NCI-H345 (cell line): ENCODE data around the gene COL15A1.
A peak's percentile ranks its signal among the peaks of the same experiment; 100 is the strongest.

Experiments used
- DNase-seq: peaks from one replicate; lab custom pipeline; 2025; lab: John Stamatoyannopoulos, UW

COL15A1 gene

DNA sequence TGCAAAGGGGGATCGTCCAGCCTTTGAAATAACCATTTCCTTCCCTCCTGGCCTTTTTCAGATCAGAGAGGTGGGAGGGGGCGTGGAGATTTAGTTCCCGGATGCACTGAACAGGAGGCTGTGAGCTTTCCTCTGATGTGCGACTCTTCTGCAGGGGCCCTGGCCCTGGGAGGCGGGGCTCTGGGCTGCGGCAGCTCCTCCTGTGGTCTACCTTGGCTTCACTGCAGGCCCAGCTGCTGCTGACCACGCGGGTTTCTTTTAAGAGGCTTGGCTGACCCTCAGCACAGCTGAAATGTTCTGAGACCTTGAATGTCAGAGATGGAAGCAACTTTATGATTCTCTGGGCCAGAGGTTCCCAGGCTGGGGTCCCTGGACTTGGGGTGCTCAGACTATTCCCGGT, 27.0 kb upstream of the COL15A1 start:
- DNase-seq, result no peak

DNA sequence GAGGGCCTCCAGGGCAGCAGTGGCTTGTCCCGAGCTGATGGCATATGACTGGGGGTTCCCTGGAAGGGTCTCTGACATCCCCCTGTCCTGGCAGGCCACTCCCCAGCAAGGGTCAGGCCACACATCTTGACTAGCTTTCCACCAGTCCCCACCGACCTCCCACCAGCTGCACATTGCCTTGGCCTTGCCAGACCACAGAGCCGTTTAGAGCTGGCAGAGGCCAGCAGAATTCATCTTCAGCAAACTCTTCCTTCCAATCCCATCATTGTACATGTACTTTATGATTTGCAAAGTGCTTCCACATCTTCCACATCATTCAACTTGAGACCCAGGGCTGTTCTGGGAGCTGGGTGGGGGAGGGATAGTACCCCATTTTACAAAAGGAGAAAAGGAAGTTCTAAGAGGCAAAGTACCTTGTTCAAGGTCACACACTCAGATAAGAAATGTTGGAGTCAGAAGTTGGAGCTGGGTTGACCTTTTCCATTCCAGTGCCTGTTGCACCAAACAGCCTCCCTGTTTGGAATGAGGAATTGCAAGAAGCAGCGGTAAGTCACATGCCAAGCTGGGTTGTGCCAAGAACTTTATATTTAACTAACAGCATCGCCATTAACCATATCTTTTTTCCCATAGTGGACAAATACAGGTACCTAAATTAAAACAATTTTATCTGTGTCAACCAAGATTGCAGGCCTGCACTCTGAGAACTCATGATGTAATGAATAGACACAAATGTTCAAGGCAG, 25.8 kb upstream of the COL15A1 start:
- DNase-seq, result no peak

DNA sequence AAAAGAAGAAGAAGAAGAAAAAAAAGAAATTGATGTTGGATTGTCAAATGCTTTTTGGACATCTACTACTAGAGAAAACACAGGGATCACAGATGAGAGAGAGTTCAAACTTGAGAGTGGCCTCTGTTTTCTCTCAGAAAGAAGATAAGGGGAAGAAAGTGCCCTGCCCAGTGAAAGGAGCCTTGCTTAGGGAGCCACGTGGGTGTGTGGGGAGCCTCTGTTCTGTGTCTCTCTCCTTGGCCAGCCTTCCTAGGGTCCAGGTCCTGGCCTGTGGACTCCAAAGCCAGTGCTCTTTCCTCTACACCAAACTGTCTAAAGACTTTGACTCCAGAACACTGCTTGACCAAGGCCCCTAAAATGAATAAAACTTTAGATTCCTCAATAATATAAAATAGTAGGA, 22.0 kb upstream of the COL15A1 start:
- DNase-seq, result no peak

DNA sequence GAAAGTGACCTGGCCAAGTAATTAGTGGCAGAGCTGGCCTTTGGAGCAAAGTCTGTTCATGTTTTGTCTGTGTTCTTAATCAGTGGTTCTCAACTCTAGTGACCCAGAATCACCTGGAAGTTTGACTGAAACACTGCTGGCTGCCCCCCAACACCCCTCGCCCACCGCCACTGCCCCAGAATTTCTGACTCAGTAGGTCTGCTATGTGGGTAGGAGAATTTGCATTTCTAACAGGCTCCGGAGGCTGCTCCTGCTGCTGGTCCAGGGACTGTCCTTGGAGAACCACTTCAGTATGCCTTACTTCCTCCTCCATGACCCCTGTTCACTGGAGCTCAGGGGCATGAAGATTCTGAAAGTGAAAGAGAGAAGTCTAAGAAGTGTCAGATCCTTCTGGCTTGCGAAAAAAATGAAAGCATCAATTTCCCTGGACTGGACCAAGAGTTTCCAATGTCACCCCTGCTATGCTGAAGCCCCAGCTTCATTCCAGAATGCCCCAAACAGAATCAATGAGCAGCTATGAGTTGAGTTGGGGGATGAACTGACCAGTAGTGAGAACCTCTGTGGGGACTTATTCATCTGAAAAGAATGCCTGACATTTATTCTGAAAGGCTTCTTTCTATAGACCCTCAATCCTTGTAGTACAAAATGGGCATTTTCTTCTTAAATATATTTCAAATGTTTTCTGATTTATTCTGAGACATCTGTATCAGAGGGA, 20.8 kb upstream of the COL15A1 start:
- no peak for DNase-seq

DNA sequence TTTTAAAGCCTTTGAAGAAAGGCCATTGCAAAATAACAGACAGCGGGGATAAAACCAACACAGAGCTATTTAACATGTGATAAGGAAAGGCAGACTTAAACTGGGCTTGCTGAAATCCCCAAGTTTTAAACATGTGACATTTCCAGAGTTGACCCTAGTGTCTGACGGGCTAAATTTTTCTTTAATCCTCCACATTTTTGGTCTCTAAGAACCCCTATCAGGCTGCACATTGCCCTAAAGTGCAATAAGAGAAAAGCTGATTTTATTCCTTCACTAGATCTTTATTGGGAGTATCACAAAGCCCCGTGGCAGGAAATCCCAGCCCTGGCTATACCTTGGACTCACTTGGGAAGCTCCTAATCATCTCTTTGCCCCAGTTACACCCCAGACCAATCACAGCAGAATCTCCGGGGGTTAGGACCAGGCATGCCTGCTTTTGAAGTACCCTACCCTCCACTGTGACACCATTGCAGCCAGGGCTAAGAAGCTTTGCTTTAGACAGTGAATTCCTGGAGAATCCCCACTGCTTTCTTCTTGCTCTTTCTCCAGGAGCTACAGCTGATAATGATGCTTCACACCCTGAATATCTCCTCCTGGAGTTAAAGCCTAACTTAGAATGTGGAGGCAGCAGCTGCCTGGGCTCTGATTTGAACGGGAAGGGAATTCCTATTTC, 20.1 kb upstream of the COL15A1 start:
- DNase-seq, result no peak

DNA sequence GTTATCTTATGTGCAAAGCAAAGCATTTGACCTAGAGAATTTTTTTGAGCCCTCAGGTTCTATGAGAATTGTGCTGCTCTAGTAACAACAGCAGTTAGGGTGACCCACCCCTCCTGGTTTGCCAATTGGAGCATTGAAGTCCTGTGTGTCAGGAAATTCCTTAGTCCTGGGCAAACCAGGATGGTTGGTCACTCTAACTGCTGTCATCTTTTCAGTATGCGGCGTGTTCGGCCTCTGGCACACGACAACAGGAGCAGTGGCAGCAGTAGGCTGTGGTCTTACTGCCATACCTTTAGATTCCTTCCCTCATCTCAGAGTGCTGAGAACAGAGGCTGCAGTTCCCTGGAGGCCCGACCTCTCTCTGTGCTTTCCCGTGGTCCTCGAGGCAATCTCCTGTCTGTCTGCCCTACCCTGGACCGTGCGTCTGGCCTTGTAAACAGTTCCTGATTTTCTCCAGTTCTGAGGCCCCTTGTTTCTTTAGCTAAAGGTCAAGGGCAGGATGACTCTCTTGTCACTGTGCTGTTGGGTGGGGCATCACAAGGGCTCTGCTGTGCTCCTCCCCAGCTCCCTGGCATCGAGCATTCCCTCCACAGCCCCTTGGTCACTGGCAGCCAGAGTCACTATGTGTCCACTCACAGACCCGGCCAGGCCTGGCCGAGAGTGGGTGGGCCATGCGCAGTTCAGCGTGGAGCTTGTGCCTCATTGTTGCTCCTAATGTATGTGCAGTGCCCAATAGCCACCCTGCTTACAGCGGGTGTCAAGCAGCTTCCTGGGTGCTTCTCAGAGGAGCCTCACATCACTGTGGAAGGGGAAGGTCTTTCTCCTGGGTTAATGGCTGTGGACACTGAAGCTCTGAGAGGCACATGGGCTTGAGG, 18.5 kb upstream of the COL15A1 start:
- DNase-seq, result no peak

DNA sequence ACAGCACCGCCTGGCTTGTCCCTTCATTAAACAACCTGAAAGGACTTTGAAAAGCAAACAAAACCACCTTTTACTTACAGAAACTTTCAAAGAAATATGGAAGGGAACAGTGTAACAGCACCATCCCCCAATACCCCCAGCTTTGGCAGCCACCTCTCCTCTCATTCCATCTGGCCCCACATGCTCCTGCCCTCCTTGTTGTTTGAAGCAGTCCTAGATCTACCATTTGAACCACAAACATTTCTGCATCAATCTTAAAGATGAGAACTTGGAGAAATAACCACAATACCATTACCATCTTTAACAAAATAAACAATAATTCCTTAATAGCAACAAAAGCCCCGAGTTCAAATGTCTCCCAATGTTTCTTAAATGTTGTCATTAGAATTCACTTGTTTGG, 17.8 kb upstream of the COL15A1 start:
- DNase-seq, result no peak

DNA sequence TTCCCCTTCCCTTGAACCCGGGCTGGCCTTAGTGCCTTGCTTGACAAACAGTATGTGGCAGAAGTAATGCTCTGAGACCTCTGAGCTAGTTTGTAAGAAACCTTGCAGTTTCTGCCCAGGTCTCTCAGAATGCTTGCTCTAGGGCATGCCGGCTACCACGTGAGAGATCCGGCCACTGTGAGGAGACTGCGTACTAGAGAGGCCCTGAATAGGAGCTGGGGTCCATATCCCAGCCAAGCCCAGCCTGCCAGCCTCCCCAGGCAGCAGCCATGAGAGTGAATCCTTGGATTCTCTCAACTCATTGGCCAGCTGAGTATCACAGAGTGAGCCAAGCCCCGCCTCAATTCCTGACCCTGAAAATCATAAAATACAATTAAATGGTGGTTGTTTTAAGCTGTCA, 16.0 kb upstream of the COL15A1 start:
- no peak for DNase-seq

DNA sequence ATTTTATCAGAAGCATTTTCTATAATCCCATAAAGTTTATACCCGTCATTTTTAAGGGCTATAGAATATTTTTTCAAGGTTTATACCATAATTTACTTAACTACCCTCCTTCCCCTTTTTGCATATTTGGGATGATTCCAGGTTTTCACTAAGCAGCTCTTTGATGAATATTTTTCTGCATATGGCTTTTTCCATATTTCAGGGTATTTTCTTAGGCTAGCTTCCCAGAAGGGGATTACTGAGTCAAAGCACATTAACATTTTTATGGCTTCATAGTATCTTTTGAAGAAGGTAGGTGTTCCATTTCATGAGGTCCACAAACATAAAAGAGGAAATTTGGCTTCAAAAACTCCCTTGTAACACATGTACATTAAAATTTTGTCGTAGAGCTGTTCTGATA, 14.6 kb upstream of the COL15A1 start:
- DNase-seq, result no peak

DNA sequence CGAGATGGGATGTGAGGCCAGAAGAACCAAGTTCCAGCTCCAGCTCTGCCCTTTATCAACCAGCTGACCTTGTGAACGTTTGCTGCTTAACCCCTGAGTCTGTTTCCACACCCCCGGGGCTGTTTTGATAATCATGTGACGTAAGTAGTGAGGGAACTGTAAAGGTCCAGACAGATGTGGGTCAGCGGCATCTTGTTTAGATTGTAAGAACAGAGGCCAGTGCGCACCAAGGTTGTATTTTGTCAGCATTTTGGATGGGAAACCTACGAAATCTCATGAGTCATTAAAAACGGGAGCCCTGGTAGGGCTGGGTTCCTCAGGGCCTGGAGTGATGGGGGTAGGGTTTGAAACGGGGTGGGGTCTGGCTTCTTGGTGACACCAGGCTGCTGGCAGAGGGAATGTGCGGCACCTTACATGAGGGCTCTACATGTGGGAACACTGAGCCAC, 13.8 kb upstream of the COL15A1 start:
- DNase-seq, result no peak

DNA sequence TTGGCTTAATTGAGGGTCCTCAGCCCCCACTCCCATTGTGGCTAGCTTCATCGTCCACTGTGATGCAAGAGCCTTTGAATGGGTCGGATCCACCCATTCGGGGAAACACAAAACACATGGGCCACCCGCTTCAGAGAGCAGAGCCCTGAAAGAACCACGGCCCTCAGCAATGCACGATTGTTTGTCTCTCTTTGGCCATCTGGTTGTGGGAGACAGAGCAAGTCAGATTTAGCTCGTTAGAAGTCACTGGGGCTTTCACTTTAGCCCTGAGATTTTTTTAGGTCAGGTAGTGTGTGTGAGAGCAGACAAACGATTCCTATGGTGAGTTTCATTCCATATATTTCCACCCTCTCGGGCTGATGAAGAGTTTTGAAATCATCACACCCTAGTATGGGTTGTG, 12.9 kb upstream of the COL15A1 start:
- DNase-seq, result no peak

DNA sequence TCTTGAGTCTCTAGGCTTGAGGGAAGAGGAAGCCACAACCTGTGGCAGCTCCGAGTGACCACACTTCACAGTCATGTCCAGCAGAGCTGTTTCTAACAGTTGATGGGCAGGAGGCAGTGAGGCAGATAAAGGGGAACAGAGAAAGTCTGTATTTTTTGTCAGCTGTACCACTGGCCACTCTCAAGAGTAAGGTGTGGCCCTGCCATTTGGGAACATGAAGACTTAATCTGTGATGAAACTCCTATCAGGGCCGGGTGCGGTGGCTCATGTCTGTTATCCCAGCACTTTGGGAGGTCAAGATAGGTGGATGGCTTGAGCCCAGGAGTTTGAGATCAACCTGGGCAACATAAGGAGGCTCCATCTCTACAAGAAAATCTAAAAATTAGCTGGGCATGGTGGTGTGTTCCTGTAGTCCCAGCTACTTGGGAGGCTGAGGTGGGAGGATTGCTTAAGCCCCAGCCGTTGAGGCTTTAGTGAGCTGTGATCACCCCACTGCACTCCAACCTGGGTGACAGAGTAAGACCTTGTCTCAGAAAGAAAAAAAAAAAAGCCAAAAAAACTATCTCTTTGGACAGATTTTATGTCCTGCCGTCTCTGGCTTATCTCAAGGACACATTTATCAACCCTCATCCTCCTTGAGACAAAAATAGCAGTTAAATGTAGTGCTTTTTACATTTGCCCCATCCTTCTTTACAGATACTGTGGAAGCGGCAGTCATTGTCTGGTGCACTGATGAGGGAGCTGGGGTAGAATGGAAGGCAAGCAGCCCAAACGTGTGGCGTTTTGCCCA, 11.9 kb upstream of the COL15A1 start:
- no peak for DNase-seq

DNA sequence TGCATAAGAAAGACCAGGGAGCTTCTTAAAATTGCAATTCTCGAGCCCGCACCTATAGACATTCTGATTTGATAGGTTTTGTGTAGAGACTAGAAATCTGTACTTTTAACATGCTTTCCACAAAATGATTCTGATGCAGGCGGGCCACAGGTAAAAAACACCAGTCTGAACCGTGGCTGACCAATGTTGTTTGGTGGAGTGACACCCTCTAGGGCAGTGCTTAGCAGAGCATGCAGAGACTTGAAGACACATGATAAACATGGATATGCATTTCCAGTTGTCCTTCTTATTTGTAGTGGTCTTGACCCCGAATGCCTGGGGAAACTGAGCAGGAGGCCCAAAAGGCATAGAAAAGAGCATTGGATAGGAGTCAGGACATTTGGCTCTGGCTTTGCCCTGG, 10.5 kb upstream of the COL15A1 start:
- no peak for DNase-seq

DNA sequence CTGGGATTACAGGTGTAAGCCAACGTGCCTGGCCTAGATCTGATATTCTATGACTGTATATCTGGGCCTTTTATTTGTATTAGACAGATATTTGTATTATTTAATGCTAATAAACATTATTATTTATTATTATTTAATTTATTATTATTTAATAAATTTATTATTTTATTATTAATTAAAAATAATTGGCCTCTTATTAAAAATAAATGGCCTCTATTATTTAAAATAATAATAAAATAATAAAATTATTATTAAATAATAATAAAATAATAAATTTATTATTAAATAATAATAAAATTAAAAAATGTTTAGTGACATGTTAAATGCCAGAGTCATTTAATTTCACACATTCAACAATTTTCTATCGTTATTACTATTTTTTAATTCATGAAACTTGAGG, 9.8 kb upstream of the COL15A1 start:
- no peak for DNase-seq

DNA sequence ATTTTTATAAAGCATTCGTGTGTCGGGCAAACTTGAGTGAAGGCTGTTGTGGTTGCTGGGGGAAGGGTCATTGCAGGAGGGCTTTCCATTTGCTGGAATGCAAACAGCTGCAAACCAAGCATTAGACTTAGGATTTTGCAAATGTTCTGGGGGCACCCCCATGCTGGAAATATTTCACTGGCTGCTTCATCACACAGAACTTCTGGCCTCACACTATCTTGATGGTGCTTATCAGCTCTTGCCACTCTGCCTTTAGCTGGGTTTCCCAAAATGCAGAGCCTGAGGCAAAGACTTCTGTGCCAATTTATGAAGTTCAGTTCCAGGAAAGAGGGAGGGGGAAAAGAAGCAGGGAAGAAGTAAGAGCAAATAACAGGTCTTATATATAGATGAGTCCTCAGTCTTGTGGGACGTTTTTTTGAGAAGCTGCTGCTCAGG, 8.6 kb upstream of the COL15A1 start:
- no peak for DNase-seq

DNA sequence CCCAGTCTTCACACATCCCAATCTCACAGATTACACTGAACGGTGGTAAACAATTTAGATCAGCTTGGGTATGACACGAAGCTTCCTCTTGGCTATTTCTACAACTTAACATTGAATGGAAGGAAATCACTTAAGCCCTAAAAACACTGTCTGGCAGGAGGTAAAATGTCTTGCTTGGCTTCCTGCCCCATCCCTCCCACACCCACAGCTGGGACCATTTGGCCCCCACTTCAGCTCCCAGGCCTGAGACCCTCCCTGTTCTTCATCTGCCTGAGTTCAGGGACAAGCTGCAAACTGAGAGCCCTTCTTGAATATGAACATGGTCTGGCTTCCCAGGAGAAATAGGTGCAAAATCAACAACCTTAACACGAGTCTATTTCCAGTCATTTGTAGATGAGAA, 3.4 kb upstream of the COL15A1 start:
- no peak for DNase-seq

DNA sequence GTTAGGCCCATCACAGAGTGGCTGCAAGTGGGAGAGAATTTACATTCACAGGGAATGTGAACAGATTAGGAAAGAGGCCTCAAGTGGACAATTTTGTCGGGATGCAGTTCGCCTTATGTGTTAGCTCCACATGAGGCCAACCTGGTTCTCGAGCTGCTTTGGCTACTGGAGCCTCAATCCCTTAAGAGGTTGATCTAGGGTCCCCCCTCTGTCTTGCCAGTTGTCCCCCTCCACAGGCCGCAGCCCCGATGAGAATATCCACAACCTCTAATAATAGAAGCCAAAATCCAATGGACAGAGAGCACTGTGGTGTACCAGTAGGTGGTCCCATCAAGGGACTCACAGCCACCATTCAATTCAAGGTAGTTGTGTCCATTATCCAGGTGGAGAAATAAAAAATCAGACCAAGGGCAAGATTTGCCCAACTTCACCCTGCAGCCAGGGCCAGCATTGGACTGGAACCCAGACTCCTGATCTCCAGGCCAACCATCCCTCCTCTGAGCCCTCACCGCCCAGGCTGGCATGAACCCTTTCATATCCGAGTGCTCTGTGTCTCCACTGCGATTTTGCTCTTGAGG, 1.7 kb upstream of the COL15A1 start:
- DNase-seq, result no peak

DNA sequence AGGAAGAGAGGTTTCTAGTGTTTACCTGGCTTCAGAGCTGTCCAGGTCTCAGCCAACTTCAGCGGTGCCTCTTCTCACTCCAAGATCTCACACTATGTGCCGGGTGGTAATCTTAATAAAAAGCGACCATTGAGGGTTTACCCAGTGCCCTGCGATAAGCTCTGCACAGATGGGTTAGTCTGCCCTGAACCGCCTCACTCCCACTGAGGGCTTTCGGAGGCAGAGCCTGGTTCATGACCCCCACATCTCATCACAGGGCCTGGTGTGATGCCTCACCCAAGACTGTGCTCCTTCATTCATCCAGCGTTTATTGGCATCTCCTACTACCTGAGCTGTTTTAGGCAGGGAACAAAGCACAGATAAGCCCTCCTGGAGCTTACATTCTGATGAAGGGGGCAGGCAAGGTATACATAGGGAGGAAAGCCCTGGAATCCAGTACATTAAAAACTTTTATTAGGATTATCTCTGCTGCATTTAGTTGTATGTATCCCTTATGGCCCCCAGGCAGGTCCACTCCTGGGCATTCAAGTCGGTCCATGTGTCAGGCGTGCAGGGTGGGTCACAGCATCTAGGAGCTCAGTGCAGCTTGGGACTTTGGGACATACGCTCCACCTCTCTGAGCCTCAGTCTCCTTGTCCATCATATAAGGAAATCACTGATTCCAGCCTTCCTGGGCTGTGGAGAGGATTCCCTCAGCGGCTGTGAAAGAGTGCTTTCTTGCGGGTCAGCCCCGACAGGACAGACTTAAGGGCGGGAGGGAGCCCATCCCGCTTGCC, 613 bp upstream of the COL15A1 start:
- no peak for DNase-seq

DNA sequence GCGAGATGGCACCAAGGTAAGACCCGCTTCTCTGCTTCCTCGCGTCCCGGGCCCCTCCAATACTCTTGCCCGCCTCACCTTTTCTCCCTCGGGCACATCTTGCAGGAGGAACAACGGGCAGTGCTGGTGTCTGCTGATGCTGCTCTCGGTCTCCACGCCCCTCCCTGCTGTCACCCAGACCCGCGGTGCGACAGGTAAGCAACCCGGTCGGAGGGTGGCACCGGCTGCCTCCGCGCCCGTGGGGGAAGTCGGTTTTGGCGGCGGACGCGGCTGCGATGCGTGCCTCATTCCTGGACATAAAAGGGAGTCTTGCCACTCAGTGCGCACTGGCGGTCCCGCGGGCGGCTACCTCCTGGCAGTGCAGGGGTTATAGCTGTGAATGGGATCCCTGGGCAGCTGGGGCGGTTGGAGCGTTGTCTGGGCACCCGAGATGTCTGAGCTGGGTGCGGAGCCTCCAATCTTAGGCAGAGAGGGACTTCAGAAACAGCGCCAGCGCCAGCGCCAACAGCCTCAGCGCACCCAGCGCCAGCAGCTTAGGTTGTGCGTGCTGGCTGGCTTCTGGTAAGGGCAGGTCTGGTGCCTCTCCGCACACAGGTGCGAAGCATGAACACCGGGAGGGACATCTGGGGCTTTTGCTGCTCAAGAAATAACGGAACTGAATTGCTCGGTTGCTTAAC, 488 bp downstream of the COL15A1 start:
- peak; percentile 37 for DNase-seq

DNA sequence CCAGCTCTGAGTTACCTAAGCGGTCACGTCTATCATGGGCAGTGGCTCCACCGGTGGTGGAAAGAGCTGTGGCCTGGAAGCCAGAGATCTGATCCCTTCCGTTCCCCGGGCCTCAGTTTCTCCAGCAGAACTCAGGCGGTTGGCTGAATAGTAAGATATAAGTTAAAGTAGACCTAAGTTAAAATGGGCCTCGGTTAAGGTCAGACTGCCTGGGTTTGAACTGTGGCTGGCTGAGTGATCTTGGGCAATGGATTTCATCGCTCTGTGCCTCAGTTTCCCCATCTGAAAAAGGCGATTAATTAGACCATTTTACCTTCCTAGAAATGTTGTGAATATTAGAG, 997 bp downstream of the COL15A1 start:
- no peak for DNase-seq
